ENCODE results near the gene MDGA2. TPM values are rescaled to one million over a fixed set of nuclear protein-coding genes. Genes with fewer than 3 reads are reported as not detected.
"Not testable (repeated sequence)": the region's sequence is repeated elsewhere in the genome, so short reads cannot be mapped to it uniquely, and the experiment has no call there.

MDGA2 gene
- total and polyA plus RNA-seq, 2 of the 8 experiments (the other 6 are each of a cell fraction or from before 2014, with no cell fraction given) = 0.11 to 0.69 TPM

DNA sequence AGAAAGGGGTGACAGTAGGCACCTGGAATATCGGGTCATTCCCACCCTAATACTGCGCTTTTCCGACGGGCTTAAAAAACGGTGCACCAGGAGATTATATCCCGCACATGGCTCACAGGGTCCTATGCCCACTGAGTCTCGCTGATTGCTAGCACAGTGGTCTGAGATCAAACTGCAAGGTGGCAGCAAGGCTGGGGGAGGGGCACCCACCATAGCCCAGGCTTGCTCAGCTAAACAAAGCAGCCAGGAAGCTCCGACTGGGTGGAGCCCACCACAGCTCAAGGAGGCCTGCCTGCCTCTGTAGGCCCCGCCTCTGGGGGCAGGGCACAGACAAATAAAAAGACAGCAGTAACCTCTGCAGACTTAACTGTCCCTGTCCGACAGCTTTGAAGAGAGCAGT is 503.5 kb downstream of the MDGA2 start:
- H4K8ac ChIP-seq (ENCODE audit: extremely low read depth, insufficient read depth, low read length); H2BK20ac ChIP-seq (ENCODE audit: low read length); H4K20me1 ChIP-seq (replicated peaks in 1 of 2; ENCODE audit: control insufficient read depth in 1 of 2, insufficient read depth in 2 of 2, low read length in 2 of 2); H3K9ac ChIP-seq (replicated peaks in 1 of 4; ENCODE audit: extremely low read depth in 1 of 4, low read depth in 3 of 4, low read length in 3 of 4); H3K23ac ChIP-seq (ENCODE audit: insufficient read length); H4K5ac ChIP-seq (ENCODE audit: insufficient read length, low read depth, low read length); H3K23me2 ChIP-seq (ENCODE audit: low read depth, low read length); H2BK120ac ChIP-seq (replicated peaks; ENCODE audit: low read depth, low read length); H3K36me3 ChIP-seq (ENCODE audit: control insufficient read depth in 2 of 4, insufficient read depth in 4 of 4, low read length in 3 of 4); H3K56ac ChIP-seq (replicated peaks; ENCODE audit: insufficient read length, low read depth, low read length); POLR2A ChIA-PET (ENCODE audit: partially characterized antibody); H3K4me2 ChIP-seq (ENCODE audit: insufficient read depth in 1 of 2, low read depth in 2 of 2, low read length in 2 of 2); H2BK5ac ChIP-seq (ENCODE audit: low read depth, low read length); H3K18ac ChIP-seq (ENCODE audit: extremely low read depth, low read length); H2BK15ac ChIP-seq (ENCODE audit: low read length); H3K27ac ChIP-seq (ENCODE audit: low read depth, low read length); CTCF ChIA-PET (ENCODE audit: partially characterized antibody); H2AFZ ChIP-seq (ENCODE audit: low read length); H3K79me2 ChIP-seq (ENCODE audit: control insufficient read depth in 1 of 2, insufficient read depth in 2 of 2, low read length in 2 of 2); H3K4ac ChIP-seq (replicated peaks; ENCODE audit: insufficient read length, low read depth, low read length); H3K4me3 ChIP-seq (ENCODE audit: extremely low read depth in 1 of 4, insufficient read depth in 2 of 4, low read depth in 3 of 4, low read length in 4 of 4); H3K14ac ChIP-seq (ENCODE audit: insufficient read length); H3K79me1 ChIP-seq (ENCODE audit: low read depth, low read length); DNase-seq (ENCODE audit: low read depth in 1 of 2, low spot score in 2 of 2); H4K91ac ChIP-seq (replicated peaks; ENCODE audit: insufficient read length, low read length); H3K4me1 ChIP-seq (replicated peaks in 1 of 4; ENCODE audit: control insufficient read depth in 3 of 4, insufficient read depth in 4 of 4, low read length in 3 of 4); H3K27me3 ChIP-seq (replicated peaks in 1 of 4; ENCODE audit: control insufficient read depth in 3 of 4, extremely low read depth in 1 of 4, insufficient read depth in 3 of 4, low read length in 3 of 4); H2AK5ac ChIP-seq (ENCODE audit: low read depth, low read length); H2BK12ac ChIP-seq (ENCODE audit: low read depth, low read length); FAIRE-seq: not testable (repeated sequence)
- 94% methylated on average over 10 of the region's 10 CpGs; no CpG with 5 or more reads in 1 of the 2 experiments for WGBS, 2 experiments (ENCODE audit: extremely low coverage in 1 of 2, insufficient coverage in 1 of 2, insufficient read length in 1 of 2, insufficient replicate concordance in 2 of 2, low coverage in 1 of 2, low lambda C conversion rate in 2 of 2, missing lambda C conversion rate in 1 of 2)
- H3K9me3 ChIP-seq (ENCODE audit: insufficient read depth in 2 of 2, low read depth in 1 of 2, low read length in 1 of 2) = peaks cover 11 to 12% of the 10 kb centered on the region in 2 experiments

All from H1 (cell line).